SJCRH30 (cell line): ENCODE measurements around the gene SNRNP48. TPM values are rescaled to one million over a fixed set of nuclear protein-coding genes. Genes with fewer than 3 reads are reported as not detected.

Experiments
- total RNA-seq: library from RNA; depleted of rRNA; stranded (reverse); fragments of >200 nt; shearing (Covaris generic); gene quantifications from 2 replicates; pipeline ENCODE4 v1.2.3, GENCODE V29; 2014; rRNA removed

Gene SNRNP48
- total RNA-seq, 1 experiment from 2014 or later = 25.3 TPM

Other genes with a start within 250 kb of the SNRNP48 start
- 0.16 TPM in 1 of 2 replicates, not detected in the other for gene CAGE1, start 200.5 kb upstream of the SNRNP48 start, total RNA-seq
- 17.8 and 21.3 TPM in 2 replicates for gene RIOK1, start 200.4 kb upstream of the SNRNP48 start, total RNA-seq
- gene DSP, start 48.5 kb upstream of the SNRNP48 start, total RNA-seq = not detected in 2 replicates
- 1.6 and 2.2 TPM in 2 replicates for gene BMP6, start 135.9 kb downstream of the SNRNP48 start, total RNA-seq